ENCODE data around the gene NDRG4. TPM values are rescaled to one million over a fixed set of nuclear protein-coding genes. Genes with fewer than 3 reads are reported as not detected.

Gene NDRG4
- total and polyA plus RNA-seq, 5 experiments from 2014 or later, result 0.13 to 1.6 (median 1.0) TPM; not detected in 1

DNA sequence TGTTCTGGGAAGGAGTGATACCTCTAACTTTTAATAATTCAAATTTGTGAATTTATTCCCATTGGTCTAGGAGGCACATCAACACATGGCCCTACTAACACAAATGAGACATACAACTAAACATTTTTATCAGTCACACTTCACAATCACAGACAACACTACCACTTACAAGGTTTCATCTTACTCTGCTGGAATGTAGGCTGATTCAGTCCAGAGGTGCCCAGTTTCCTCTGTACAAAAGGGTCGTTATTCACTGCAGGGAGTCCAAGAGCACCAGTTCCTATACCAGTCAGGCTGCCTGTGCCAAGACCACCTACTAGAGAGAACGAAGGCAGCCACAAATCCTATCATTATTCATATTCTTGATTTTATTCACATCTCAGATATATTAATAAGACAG, 56.7 kb downstream of the NDRG4 start:
- POLR2A ChIA-PET, result no interaction called here
- Mint-ChIP-seq H3K9me3 (no peaks in the 10 kb centered on the region), H3K4me1 (peaks cover 0 to 2% (median 0%) of the 10 kb centered on the region in 4 donors), H3K27ac (peak overlapping the region in 4 of 10 donors; percentile 2 to 63 (median 30)), H3K27me3 (no peaks in the 10 kb centered on the region), H3K4me3 (no peak overlapping the region), H3K36me3 (peaks cover 0 to 90% (median 20%) of the 10 kb centered on the region in 3 donors)
- no peak for ATAC-seq
- DNase-seq, result no peak

Other genes with a start within 250 kb of the NDRG4 start
- not detected for gene PRSS54, start 205.1 kb upstream of the NDRG4 start, total RNA-seq
- gene PRSS54, start 205.1 kb upstream of the NDRG4 start, polyA plus RNA-seq, result not detected
- 1 to 10 TPM; 1.5 to 1.9 TPM for gene GINS3, start 107.7 kb upstream of the NDRG4 start, total RNA-seq
- gene GINS3, start 107.7 kb upstream of the NDRG4 start, polyA plus RNA-seq, result 1 to 10 TPM; 1.0 to 2.7 (median 2.3) TPM
- 10 to 100 TPM; 38.6 to 45.6 TPM for gene SETD6, start 15.4 kb downstream of the NDRG4 start, total RNA-seq
- gene SETD6, start 15.4 kb downstream of the NDRG4 start, polyA plus RNA-seq, result 10 to 100 TPM in 2 of 3 donors, 1 to 10 TPM in 1; 9.8 to 14.5 (median 11.6) TPM
- 100 to 1,000 TPM; 245 to 259 TPM for gene CNOT1, start 129.7 kb downstream of the NDRG4 start, total RNA-seq
- gene CNOT1, start 129.7 kb downstream of the NDRG4 start, polyA plus RNA-seq, result 10 to 100 TPM; 65.1 to 95.9 (median 87.7) TPM
- 10 to 100 TPM; 13.8 to 16.2 TPM for gene SLC38A7, start 184.6 kb downstream of the NDRG4 start, total RNA-seq
- gene SLC38A7, start 184.6 kb downstream of the NDRG4 start, polyA plus RNA-seq, result 1 to 10 TPM; 3.7 to 8.7 (median 4.2) TPM
- 10 to 100 TPM; 38.6 to 40.5 TPM for gene GOT2, start 234.2 kb downstream of the NDRG4 start, total RNA-seq
- 10 to 100 TPM; 68.0 to 76.8 (median 76.6) TPM for gene GOT2, start 234.2 kb downstream of the NDRG4 start, polyA plus RNA-seq